ENCODE measurements around the gene PITPNB.

PITPNB gene

DNA sequence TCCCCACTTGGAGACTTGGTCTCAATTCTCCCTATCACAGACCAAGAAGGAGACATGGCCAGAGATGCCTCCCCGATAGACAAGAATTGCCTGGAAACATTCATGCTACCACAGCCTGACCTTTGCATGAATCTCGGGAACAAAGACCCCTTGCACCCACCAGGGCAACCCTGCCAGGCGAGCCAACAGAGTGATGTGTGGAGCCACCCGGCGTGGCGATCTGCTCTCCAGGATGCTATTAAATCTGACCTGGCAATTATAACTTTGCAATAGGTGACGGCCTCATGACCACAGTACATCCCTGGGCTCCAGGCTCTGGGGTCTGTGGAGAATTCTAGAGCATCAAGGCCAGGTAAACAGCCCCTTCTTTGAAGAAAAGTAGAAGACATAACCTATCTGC is 86.5 kb downstream of the PITPNB start:
- no peak for DNase-seq (ENCODE audit: low spot score)

- no peak for DNase-seq (ENCODE audit: low spot score)
These were observed 89.4 kb downstream of the PITPNB start for GRCh38 chr22:27829620-27830019.

DNA sequence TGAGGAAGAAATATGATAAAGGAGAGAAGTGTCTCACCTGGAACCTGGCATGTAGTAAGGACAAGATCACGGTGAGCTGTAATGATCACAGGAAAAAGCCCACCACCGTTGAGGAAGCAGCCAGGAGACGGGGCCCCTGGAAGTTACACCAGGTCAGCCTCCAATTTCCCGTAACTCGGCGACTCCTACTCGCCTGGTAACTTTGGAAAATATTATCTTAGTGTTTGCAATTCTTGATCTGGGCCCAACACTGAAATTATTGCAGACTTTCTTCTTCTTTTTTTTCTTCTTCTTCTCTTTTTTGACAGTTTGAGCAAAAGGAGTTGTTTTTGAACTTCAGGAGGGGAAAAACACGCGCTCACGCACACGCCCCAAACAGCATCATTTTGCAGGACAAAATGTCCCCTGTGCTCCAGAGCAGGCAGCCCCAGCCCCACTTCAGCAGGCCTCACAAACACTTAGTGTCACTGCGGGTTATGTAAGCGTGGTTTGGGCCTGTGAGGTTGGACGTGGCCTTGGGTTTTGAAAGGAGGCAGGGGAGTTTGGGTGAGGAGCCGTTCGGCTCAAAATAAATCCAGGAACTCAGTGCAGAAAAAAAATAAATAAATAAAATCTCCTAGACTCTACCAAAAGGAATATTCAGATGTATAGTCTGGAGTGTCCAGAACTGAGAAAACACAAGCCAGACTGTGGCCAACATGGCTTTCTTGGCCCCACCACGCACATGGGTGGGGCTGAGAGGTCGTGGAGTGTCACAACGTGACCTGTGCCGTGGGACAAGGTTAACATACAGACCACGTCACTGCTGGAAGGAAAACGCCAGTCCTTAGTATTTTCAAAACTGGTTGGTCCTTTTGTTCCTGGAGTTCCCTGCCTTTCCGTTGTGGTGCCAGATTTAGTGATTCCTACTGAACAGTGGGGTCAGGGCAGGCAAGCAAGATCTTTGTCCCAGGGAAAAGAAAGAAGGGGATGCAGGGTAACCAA is 91.2 kb downstream of the PITPNB start:
- no peak for DNase-seq (ENCODE audit: low spot score)

GRCh38 chr22:27825174-27825573 is 93.9 kb downstream of the PITPNB start:
- DNase-seq (ENCODE audit: low spot score): no peak

DNA sequence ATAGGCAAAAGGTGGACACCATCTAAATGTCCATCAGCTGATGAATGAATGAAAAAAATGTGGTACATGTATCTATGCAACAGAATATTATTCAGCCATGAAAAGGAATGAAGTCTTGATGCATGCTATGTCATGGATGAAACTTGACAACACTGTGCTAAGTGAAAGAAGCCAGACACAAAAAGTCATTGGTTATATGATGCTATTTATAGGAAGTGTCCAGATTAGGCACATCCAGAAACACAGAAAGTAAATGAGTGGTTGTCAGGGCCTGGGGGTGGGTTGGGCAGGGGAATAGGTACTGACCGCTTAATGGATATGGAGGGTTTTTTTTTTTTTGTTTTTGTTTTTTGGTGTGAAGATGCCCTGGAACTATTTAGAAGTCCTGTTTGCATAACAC is 95.8 kb downstream of the PITPNB start:
- no peak for DNase-seq (ENCODE audit: low spot score)

DNA sequence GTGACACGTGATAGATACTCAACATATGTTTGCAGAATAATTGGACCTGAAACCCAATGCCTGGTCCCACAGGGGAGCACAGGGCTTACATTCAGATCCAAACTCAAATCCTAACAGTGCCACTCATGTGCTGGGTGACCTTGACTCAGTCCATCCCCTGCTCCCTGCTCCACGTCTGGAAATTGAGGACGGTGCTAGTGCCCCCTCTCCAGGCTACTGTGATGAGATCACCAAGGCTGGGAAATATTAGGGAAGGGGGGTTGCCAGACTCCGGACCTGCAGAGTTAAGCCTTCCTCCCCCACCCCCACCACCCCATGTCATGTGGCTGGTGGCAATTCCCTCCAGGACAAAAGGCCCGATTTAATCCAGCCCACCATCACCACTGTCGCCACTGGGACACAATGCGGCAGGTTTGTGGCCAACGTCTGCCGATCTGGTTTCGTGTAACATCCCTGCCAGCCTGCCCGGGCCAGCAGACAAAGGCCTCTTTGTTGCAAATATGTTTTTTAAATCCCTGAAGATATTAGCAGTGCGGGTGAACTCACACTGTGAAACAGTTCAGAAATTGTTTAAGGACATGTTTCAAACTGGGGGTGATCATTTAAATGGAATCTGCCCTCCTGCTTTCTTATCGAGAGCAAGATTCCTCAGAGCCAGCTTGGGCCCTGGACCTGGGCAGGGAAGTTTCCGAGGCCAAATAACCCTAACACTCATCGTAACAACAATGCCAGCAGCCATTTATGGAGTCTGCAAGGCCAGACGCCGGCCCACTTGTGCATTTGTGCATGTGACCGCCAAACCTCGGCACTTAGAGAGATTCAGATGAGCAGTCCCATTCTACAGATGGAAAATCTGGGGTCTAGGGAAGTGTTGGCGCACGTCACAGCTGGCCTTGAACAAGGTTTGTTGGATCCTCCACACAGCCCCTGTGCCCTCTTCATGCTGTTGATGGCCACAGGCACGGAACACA is 97.9 kb downstream of the PITPNB start:
- DNase-seq (ENCODE audit: low spot score): peak; percentile 71

DNA sequence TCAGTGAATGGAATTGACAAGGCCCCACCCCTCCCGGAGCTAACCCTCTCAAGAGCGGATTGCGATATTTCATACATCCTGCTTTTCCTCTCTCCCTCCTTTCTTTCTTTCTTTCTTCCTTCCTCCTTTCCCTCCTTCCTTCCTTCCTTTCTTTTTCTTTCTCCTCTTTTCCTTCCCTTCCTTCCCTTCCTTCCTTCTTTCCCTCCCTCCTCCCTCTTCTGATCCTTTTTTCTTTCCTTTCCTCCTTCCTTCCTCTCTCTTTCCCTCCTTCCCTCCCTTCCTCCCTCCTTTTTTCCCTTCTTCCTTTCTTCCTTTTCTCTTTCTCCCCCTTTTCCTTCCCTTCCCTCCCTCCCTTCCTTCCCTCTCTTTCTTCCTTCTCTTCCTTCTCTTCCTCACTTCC is 102.5 kb downstream of the PITPNB start:
- no peak for DNase-seq (ENCODE audit: low spot score)

GRCh38 chr22:27815826-27816530 is 103.1 kb downstream of the PITPNB start:
- DNase-seq (ENCODE audit: low spot score): no peak

- no peak for DNase-seq (ENCODE audit: low spot score)
These were observed 104.1 kb downstream of the PITPNB start for GRCh38 chr22:27814993-27815392.

DNA sequence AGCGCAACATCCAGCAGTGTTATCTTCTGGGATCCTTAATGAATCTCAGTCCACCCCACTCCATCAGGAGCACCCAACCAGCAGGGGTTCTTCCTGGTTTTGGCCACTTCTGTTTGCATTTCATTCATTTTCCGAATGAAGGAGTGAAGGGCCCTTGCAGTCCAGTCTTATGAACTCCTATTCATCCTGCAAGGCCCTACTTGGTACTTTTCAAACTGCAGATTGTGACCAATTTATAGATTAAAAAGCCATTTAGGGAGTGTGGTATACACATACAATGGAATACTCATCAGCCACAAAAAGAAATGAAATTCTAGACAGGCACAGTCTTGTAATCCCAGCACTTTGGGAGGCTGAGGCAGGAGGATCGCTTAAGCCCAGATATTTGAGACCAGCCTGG is 107.3 kb downstream of the PITPNB start:
- DNase-seq (ENCODE audit: low spot score): no peak

DNA sequence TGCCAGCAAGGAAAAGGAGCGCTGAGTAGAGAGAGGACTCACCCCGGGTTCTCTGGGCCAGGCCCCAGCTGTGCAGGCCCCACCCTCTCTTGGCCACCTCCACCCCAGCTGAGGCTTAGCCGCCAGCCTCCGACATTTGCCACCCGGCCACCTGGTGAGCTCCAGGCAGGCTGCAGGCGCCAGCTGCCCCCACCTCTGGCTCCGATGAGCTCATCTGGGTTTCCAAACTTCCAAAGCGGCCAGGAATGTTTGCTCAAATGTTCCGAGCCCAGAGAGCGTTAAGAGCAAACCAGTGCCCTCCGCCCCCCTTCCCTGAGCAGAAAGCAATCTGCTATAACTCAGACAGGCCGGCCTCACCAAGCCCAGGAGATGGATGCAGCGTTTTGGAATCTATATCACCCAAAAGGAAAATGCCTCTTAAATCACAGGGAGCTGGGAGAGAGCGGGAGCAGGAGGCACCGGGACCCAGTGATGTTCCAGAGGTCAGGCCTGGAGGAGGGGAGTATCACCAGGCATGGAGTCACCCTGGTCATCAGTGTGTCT is 108.4 kb downstream of the PITPNB start:
- no peak for DNase-seq (ENCODE audit: low spot score)

DNA sequence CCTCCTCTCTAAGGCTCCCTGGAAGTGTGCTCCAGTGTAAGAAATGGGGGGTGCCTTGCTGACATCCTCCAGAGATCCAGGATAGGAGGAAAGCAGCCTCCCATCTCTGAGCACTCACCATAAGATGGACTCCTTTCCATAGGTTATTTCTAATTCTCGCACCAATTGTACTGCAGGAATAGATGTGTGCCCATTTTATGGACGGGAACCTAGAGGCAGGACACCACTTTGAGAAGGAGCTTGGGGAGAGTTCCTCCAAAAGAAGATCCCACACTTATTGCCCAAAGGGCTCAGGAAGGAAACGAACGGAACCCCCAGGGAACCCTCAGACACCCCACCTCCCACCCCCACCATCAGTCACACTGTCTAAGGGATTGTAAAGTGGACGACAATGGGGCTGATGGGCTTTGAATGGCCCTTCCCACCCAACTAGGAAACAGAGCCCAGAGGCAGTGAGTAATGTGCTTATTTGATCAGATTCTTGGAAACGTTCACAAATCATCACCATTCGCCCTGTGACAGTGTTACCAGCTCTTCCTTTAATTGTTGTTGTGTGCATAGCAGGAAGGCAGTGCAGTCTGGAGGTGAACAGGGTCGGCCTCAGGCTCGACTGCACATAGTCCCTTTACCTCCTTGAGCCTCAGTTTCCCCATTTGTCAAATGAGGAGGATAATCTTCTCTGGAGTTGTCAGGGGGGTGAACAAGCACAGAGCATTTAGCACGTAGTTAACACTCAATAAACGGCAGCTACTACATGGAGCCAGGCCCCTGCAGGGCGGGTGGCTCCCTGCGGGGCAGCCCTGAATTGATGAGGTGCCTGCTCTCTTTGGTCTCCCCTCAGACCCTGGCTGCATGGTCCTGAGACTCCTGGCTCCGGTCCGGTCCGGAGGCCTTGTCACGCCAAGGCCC is 109.1 kb downstream of the PITPNB start:
- DNase-seq (ENCODE audit: low spot score): no peak

- no peak for DNase-seq (ENCODE audit: low spot score)
These were observed 109.8 kb downstream of the PITPNB start for GRCh38 chr22:27809226-27809603.

DNA sequence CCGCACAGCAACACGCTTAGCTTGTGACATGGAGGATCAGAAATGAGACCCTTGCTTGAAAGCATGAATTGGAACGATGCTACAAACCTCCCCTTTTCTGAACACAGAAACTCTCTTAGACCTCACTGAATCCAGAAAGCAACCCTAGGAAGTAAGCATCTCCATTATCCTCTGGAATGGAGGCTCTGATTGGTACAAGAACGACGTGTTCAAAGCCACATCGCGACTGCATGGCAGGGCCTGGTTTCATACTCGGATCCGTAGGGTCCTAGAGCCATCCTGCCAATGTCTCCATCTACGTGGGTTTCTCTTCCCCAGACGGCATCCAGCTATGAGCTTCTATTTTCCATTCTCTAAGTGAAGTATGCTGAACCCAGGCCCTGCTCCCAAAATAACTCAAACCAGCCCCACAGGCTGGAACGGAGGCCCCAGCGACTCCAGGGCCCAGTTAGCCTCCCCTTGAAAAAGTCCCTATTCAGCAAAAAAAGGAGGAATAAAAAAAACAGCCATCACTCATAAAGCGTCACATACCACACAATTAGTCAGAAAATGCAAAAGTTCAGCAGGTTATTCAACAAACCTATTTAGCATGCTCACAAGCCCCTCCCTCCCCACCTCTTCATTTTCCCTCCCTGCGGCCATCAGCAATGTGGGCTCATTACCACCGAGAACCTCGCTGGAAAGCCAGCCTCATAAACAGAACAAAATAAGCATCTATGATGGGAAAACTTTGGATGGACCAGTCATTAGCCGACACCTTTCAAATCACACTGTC is 110.4 kb downstream of the PITPNB start:
- no peak for DNase-seq (ENCODE audit: low spot score)

DNA sequence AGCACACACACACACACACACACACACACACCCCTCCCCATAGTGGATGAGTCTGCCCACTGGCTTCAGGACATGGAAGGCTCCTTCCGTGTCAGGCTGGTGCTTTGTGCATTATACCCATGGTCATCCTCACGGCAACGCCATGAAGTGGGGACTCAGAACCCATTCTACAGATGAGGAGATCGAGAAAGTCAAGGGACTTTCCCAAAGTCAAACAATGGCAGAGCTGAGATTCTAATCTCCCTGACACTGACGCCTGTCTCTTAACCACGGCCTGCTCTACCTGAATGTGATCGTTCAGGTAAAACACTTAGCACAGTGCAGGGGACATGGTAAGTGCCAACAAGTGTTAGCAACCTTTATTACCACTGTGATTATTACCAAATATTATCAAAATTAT is 113.2 kb downstream of the PITPNB start:
- DNase-seq (ENCODE audit: low spot score): no peak

- DNase-seq (ENCODE audit: low spot score): peak; percentile 59
These were observed 114.4 kb downstream of the PITPNB start for GRCh38 chr22:27804470-27805297.

DNA sequence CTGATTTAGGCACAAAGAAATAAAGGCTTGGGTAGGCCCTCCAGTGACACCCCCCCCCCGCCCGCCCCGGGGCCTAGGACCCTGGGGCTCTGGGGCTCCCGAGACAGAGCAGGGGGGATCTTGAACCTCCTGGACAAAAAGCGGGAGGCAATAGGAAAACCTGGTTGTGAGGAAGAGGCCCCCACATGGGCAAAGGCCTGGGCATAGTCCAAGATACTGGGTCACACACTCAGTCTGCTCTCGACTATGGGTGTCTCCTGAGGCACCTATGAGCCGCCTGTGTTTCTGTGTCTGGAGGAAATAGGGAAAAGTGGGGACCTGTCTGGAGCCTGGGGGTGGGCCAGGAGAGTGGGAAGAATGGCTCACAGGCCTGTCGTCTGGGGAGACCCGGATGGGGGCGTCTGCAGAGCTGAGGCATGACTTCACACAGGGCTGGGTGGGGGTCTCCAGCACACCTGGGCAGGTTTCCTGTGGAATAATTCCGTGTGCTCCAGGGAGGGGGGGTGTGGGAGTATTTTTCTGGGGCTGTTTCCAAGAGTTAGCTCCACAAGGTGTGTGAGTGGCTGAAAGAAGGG is 115.1 kb downstream of the PITPNB start:
- no peak for DNase-seq (ENCODE audit: low spot score)

- peak; percentile 20 for DNase-seq (ENCODE audit: low spot score)
These were observed 116.5 kb downstream of the PITPNB start for GRCh38 chr22:27802346-27803073.

All from SW480 (cell line).